Psoas muscle (tissue), 8 donors: ENCODE measurements around the gene RPL13A. TPM values are rescaled to one million over a fixed set of nuclear protein-coding genes. Genes with fewer than 3 reads are reported as not detected.
"Not testable (repeated sequence)": the region's sequence is repeated elsewhere in the genome, so short reads cannot be mapped to it uniquely, and the experiment has no call there.

ENCODE experiments used
- ATAC-seq, 4 donors: fragments of 200-7000 bp; cut with Tn5 transposase; one replicate each; pipeline ENCODE4 v1.9.1; 2020; ENCODE audit warnings: moderate library complexity in 3 of 4, mild to moderate bottlenecking in 2 of 4
- DNase-seq, 2 donors: peaks; one replicate each; pipeline ENCODE4 v3.0.0-alpha.2; 2020
- H3K27ac ChIP-seq: fragments of 200-600 bp; one replicate; pipeline ENCODE4 v1.8.0; 2022
- H3K27me3 ChIP-seq, 3 donors: fragments of 200-600 bp in 1 of 3; one replicate each; pipeline versions ENCODE4 v1.6.1 to v1.8.0; 2013 to 2022; ENCODE audit warnings: low read length in 2 of 3, mild to moderate bottlenecking in 2 of 3, moderate library complexity in 1 of 3; ENCODE audit not compliant: insufficient read depth in 3 of 3
- H3K36me3 ChIP-seq, 2 donors: fragments of 200-600 bp in 1 of 2; one replicate each; pipeline versions ENCODE4 v1.6.1 to v1.8.0; 2013 to 2022; ENCODE audit warnings: low read depth in 1 of 2, mild to moderate bottlenecking in 1 of 2, moderate library complexity in 1 of 2; ENCODE audit not compliant: insufficient read depth in 1 of 2
- H3K4me1 ChIP-seq: fragments of 200-600 bp; one replicate; pipeline ENCODE4 v1.8.0; 2022
- H3K4me3 ChIP-seq: fragments of 200-600 bp; one replicate; pipeline ENCODE4 v1.8.0; 2022; ENCODE audit warnings: mild to moderate bottlenecking
- H3K9me3 ChIP-seq: fragments of 200-600 bp; one replicate; pipeline ENCODE4 v1.8.0; 2022
- CTCF ChIP-seq: fragments of 200-600 bp; IDR thresholded peaks from one replicate; pipeline ENCODE4 v1.8.0; 2022; ENCODE audit warnings: antibody characterized with exemption
- WGBS, 3 donors: extraction: QIAGEN DNeasy Blood & Tissue Kit; methylation state at CpG; one replicate each; pipeline versions ENCODE4 v1.1.6 to v1.1.7; 2013; 5-methylcytosine and 5-hydroxymethylcytosine counted together
- intact Hi-C, 2 donors: fragments of 100-400 bp; cut with DNase I; formaldehyde crosslinking; loops; one replicate each; pipeline versions ENCODE4 v1.11.0 to v1.14.2; 2022
- polyA plus RNA-seq, 3 donors: library from polyadenylated mRNA; stranded (reverse); fragments of 200-250 nt; gene quantifications; one replicate each; pipeline ENCODE4 v1.2.3, GENCODE V29; 2013
- total RNA-seq, 4 donors: library from RNA; stranded (reverse); fragmentation: NEBNext Ultra II Directional in 2 of 4; extraction: Animal tissue kit (Norgen Biotek cat#: 25700) in 2 of 4; gene quantifications; one replicate each; pipeline versions ENCODE4 v1.2.1 to v1.2.4, GENCODE V29; 2021 to 2023
- donor health status: healthy with polysubstance abuse.
- donor health status: DM: no; HTN: no; CAD: no; lungs with moderate emphysema.
- donor health status: Bipolar disorder and iron deficiency.
- donor health status: healthy.
- donor health status: DM: yes; HTN: yes; CAD: no.
- donor health status: DM: no; HTN: no; CAD: no.
- donor health status: DM: no; HTN: no; CAD: no.
- donor health status: DM: yes; HTN: yes; CAD: no.

The RPL13A gene
- total and polyA plus RNA-seq, 7 donors: 1,392 to 2,955 (median 1,992) TPM

- 69 to 77% (median 76%) methylated on average over 9 of the region's 9 CpGs for WGBS, 3 donors
- intact Hi-C loops: no loop called here
- no peak overlapping the region for H3K4me3 ChIP-seq
- no peak for TF ChIP-seq CTCF
- no peaks in the 10 kb centered on the region for H3K9me3 ChIP-seq
- H3K4me1 ChIP-seq: peaks cover 5% of the 10 kb centered on the region
- H3K36me3 ChIP-seq: no peaks in the 10 kb centered on the region
- H3K27ac ChIP-seq: no peak overlapping the region
- ATAC-seq: no peak
- H3K27me3 ChIP-seq: no peaks in the 10 kb centered on the region
- no peak for DNase-seq
Observed at GRCh38 chr19:49472936-49473335, 14.5 kb upstream of the RPL13A start.

GRCh38 chr19:49473501-49473867, 13.9 kb upstream of the RPL13A start:
- DNase-seq, H3K4me1 ChIP-seq, H3K27me3 ChIP-seq, ATAC-seq, H3K36me3 ChIP-seq, intact Hi-C loops, H3K9me3 ChIP-seq: not testable (repeated sequence)
- Histone ChIP-seq H3K27ac (peak overlapping the region; percentile 73), H3K4me3 (peak overlapping the region; percentile 83)
- 60 to 62% (median 62%) methylated on average over 9 of the region's 9 CpGs for WGBS, 3 donors

GRCh38 chr19:49473868-49474541, 13.4 kb upstream of the RPL13A start, which contains the start of gene FLT3LG:
Gene FLT3LG, plus strand, starts transcription at chr19:49474215. Its CDS starts 425 bp downstream, at chr19:49474640.
- WGBS, 3 donors: 1% methylated on average over 27 to 33 of the region's 33 CpGs
- ATAC-seq: peak; percentile 69 to 89 (median 80)
- H3K27ac ChIP-seq: peak within 1 kb of the TSS; percentile 73
- peak; percentile 99 for TF ChIP-seq CTCF
- H3K27me3 ChIP-seq: no peaks in the 10 kb centered on the region
- peak; percentile 80 to 87 for DNase-seq
- intact Hi-C loops: no loop called here
- peak within 1 kb of the TSS; percentile 83 for H3K4me3 ChIP-seq
- H3K36me3 ChIP-seq: no peaks in the 10 kb centered on the region
- no peaks in the 10 kb centered on the region for H3K9me3 ChIP-seq
- H3K4me1 ChIP-seq: peaks cover 5% of the 10 kb centered on the region

GRCh38 chr19:49474542-49474924, 12.9 kb upstream of the RPL13A start:
- Histone ChIP-seq H3K4me1 (peaks cover 5% of the 10 kb centered on the region), H3K4me3 (peak overlapping the region; percentile 83), H3K36me3 (no peaks in the 10 kb centered on the region), H3K27me3 (no peaks in the 10 kb centered on the region), H3K9me3 (no peaks in the 10 kb centered on the region), H3K27ac (peak overlapping the region; percentile 73)
- WGBS, 3 donors: 5 to 7% (median 7%) methylated on average over 11 of the region's 11 CpGs
- intact Hi-C loops: no loop called here
- no peak for TF ChIP-seq CTCF
- DNase-seq (no peak), ATAC-seq (peak in 1 of 4 donors; percentile 5)

GRCh38 chr19:49475191-49475917, 12.1 kb upstream of the RPL13A start:
- intact Hi-C loops: no loop called here
- Histone ChIP-seq H3K27ac (no peak overlapping the region), H3K4me3 (no peak overlapping the region), H3K9me3 (no peaks in the 10 kb centered on the region), H3K36me3 (no peaks in the 10 kb centered on the region), H3K27me3 (no peaks in the 10 kb centered on the region), H3K4me1 (peaks cover 5% of the 10 kb centered on the region)
- WGBS, 3 donors: 59 to 70% (median 68%) methylated on average over 12 to 15 of the region's 15 CpGs
- ATAC-seq (no peak), DNase-seq (no peak)
- no peak for TF ChIP-seq CTCF
